SK-N-SH (cell line): ENCODE data around the gene SCD5. TPM values are rescaled to one million over a fixed set of nuclear protein-coding genes. Genes with fewer than 3 reads are reported as not detected.

Experiments used
- CTCF ChIA-PET: fragments of 300-600, 350-600 bp; formaldehyde crosslinking; extraction: SDS; loops from one replicate; lab custom pipeline; 2021; lab: Yijun Ruan, JAX
- POLR2A ChIA-PET: fragments of 350-600 bp; sonication (Branson Sonifier 250); formaldehyde crosslinking; extraction: SDS; loops from one replicate; lab custom pipeline; 2020; ENCODE audit warnings: antibody characterized with exemption, inconsistent platforms; lab: Yijun Ruan, JAX
- DNase-seq: peaks from one replicate; pipeline ENCODE4 v3.0.0; 2012
- H2AFZ ChIP-seq: fragments of 200-600 bp; sonication (generic); 2 replicates; pipeline ENCODE4 v1.8.1; 2016; ENCODE audit warnings: antibody characterized with exemption, mild to moderate bottlenecking, low read depth
- H3F3A ChIP-seq: fragments of 200-600 bp; sonication (generic); replicated peaks from 2 replicates; pipeline ENCODE3; 2016; ENCODE audit warnings: antibody characterized with exemption, mild to moderate bottlenecking; ENCODE audit not compliant: insufficient read depth
- H3K27ac ChIP-seq, 2 experiments: fragments of 200-500 bp in 1 of 2; fragments of 200-600 bp in 1 of 2; sonication (Bioruptor generic) in 1 of 2; sonication (generic), shearing (Covaris generic) in 1 of 2; 2 replicates each; pipeline versions ENCODE4 v1.5.1 to v1.6.1; 2014 to 2016; ENCODE audit warnings: low read depth in 2 of 2, inconsistent platforms in 1 of 2, low read length in 1 of 2, mild to moderate bottlenecking in 1 of 2, mixed read lengths in 1 of 2
- H3K27me3 ChIP-seq: fragments of 200-600 bp; sonication (generic), shearing (Covaris generic); 2 replicates; pipeline ENCODE4 v1.6.1; 2016; ENCODE audit warnings: mixed run types; ENCODE audit not compliant: insufficient read depth
- H3K36me3 ChIP-seq, 2 experiments: fragments of 200-500 bp in 1 of 2; fragments of 200-600 bp in 1 of 2; sonication (Bioruptor generic) in 1 of 2; sonication (generic) in 1 of 2; replicated peaks in 1 of 2; 2 replicates each; pipeline versions ENCODE3 to v1.5.1; 2014 to 2016; ENCODE audit warnings: low read length in 1 of 2, mild to moderate bottlenecking in 1 of 2; ENCODE audit not compliant: insufficient read depth in 2 of 2, control insufficient read depth in 1 of 2
- H3K4me1 ChIP-seq, 2 experiments: fragments of 200-500 bp in 1 of 2; fragments of 200-600 bp in 1 of 2; sonication (Bioruptor generic) in 1 of 2; sonication (generic), shearing (Covaris generic) in 1 of 2; 2 replicates each; pipeline versions ENCODE4 v1.5.1 to v1.6.1; 2014 to 2016; ENCODE audit warnings: low read depth in 1 of 2, low read length in 1 of 2, mixed run types in 1 of 2; ENCODE audit not compliant: insufficient read depth in 2 of 2, control insufficient read depth in 1 of 2
- H3K4me2 ChIP-seq: fragments of 200-600 bp; sonication (generic), shearing (Covaris generic); 2 replicates; pipeline ENCODE4 v1.6.1; 2017; ENCODE audit warnings: mixed run types
- H3K4me3 ChIP-seq, 2 experiments: fragments of 200-500 bp in 1 of 2; fragments of 200-600 bp in 1 of 2; sonication (Bioruptor generic) in 1 of 2; sonication (generic), shearing (Covaris generic) in 1 of 2; 2 replicates each; pipeline versions ENCODE4 v1.5.1 to v1.8.1; 2014 to 2016; ENCODE audit warnings: low read depth in 2 of 2, inconsistent platforms in 1 of 2, low read length in 1 of 2, mild to moderate bottlenecking in 1 of 2, mixed read lengths in 1 of 2, moderate library complexity in 1 of 2
- H3K79me2 ChIP-seq: fragments of 200-600 bp; sonication (generic); 2 replicates; pipeline ENCODE4 v1.8.1; 2017; ENCODE audit warnings: mild to moderate bottlenecking; ENCODE audit not compliant: insufficient read depth
- H3K9ac ChIP-seq: fragments of 200-600 bp; sonication (generic); 2 replicates; pipeline ENCODE4 v1.6.1; 2017; ENCODE audit warnings: mixed run types
- H3K9me2 ChIP-seq: fragments of 200-600 bp; sonication (generic); 2 replicates; pipeline ENCODE4 v1.6.1; 2017; ENCODE audit warnings: mixed run types
- H3K9me3 ChIP-seq: fragments of 200-600 bp; sonication (generic); 2 replicates; pipeline ENCODE4 v1.6.1; 2017; ENCODE audit warnings: mixed run types, mild to moderate bottlenecking, moderate library complexity
- H4K20me1 ChIP-seq: fragments of 200-600 bp; sonication (generic); 2 replicates; pipeline ENCODE4 v1.6.1; 2017; ENCODE audit warnings: mild to moderate bottlenecking, mixed run types; ENCODE audit not compliant: insufficient read depth
- GABPA ChIP-seq: IDR thresholded peaks from 2 replicates; pipeline ENCODE4 v1.4.0; 2012; ENCODE audit warnings: low read depth, mild to moderate bottlenecking
- NFIC ChIP-seq: IDR thresholded peaks from 2 replicates; pipeline ENCODE4 v1.4.0; 2012; ENCODE audit warnings: borderline replicate concordance
- RCOR1 ChIP-seq: fragments of 150-350 bp; IDR thresholded peaks from 2 replicates; pipeline ENCODE4 v1.6.1; 2017; ENCODE audit warnings: antibody characterized with exemption, low read length
- SIN3A ChIP-seq: IDR thresholded peaks from 2 replicates; pipeline ENCODE4 v1.6.1; 2012; ENCODE audit warnings: low read depth, mild to moderate bottlenecking, low read length, moderate library complexity, borderline replicate concordance
- TCF12 ChIP-seq: IDR thresholded peaks from 2 replicates; pipeline ENCODE4 v1.4.0; 2012
- YY1 ChIP-seq: IDR thresholded peaks from 2 replicates; pipeline ENCODE4 v1.4.0; 2012; ENCODE audit warnings: low read depth, mild to moderate bottlenecking
- WGBS: methylation state at CpG from one replicate; pipeline ENCODE4 v1.1.6; 2017; ENCODE audit warnings: low lambda C conversion rate; 5-methylcytosine and 5-hydroxymethylcytosine counted together
- polyA plus RNA-seq, 3 experiments: library from polyadenylated mRNA; depleted of rRNA; stranded (reverse); fragments of >200 nt; gene quantifications; 2 replicates each; pipeline ENCODE4 v1.2.3, GENCODE V29; 2012
- TF ChIP-seq, protein P1 (sequence below): fragments of 150-350 bp; IDR thresholded peaks from 2 replicates; pipeline ENCODE4 v1.6.1; 2016; ENCODE audit warnings: mild to moderate bottlenecking, low read depth, low read length
- TF ChIP-seq, protein P2 (sequence below): fragments of 150-350 bp; IDR thresholded peaks from 2 replicates; pipeline ENCODE4 v1.6.1; 2017; ENCODE audit warnings: antibody characterized with exemption, low read length, low read depth, borderline replicate concordance
- TF ChIP-seq, protein P3 (sequence below): IDR thresholded peaks from 2 replicates; pipeline ENCODE4; 2012

SCD5 gene
- polyA plus RNA-seq, 1 of the 3 experiments (the other 2 are of a cell fraction): 23.7 TPM

DNA sequence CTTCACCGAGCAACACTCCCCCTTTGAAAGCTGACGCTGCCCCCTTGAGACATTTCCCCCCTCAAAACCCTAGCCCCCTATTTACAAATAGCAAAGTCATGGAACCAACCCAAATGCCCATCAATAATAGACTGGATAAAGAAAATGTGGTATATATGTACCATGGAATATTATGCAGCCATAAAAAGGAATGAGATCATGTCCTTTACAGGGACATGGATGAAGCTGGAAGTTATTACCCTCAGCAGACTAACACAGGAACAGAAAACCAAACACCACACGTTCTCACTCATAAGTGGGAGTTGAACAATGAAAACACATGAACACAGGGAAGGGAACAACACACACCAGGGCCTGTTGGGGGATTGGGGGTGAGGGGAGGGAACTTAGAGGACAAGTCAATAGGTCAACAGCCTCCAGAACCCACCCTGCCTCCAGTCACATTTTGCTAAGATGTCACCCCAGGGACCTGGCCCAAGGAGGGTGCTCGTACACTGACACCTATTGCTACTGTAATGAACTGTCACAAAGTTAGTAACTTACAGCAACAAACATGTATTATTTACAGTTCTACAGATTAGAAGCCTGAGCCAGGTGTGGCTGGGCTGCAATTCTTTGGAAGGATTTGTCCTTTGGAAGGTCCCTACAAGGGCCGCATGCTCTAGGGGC, 20.6 kb downstream of the SCD5 start:
- no peak for DNase-seq
- H3F3A ChIP-seq: no peaks in the 10 kb centered on the region
- ChIA-PET CTCF (interaction anchor here (1.3 to 1.4 kb wide), 2 partner anchors 56 to 57 kb away, joined by 3 to 4 read pairs; no protein-coding TSS in a partner anchor), POLR2A (no interaction called here)
- no peak overlapping the region for H2AFZ ChIP-seq
- WGBS: 93% methylated on average over 4 of the region's 5 CpGs
- H3K9me3 ChIP-seq: no peaks in the 10 kb centered on the region
- H3K27me3 ChIP-seq: no peaks in the 10 kb centered on the region
- no peaks in the 10 kb centered on the region; the same call in 1 of the 2 replicates for H4K20me1 ChIP-seq
- no peak for TF ChIP-seq YY1
- TF ChIP-seq, protein P1, sequence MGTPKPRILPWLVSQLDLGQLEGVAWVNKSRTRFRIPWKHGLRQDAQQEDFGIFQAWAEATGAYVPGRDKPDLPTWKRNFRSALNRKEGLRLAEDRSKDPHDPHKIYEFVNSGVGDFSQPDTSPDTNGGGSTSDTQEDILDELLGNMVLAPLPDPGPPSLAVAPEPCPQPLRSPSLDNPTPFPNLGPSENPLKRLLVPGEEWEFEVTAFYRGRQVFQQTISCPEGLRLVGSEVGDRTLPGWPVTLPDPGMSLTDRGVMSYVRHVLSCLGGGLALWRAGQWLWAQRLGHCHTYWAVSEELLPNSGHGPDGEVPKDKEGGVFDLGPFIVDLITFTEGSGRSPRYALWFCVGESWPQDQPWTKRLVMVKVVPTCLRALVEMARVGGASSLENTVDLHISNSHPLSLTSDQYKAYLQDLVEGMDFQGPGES: no peak
- TF ChIP-seq, protein P2, sequence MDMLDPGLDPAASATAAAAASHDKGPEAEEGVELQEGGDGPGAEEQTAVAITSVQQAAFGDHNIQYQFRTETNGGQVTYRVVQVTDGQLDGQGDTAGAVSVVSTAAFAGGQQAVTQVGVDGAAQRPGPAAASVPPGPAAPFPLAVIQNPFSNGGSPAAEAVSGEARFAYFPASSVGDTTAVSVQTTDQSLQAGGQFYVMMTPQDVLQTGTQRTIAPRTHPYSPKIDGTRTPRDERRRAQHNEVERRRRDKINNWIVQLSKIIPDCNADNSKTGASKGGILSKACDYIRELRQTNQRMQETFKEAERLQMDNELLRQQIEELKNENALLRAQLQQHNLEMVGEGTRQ: no peak
- no peak for TF ChIP-seq RCOR1
- no peak for TF ChIP-seq SIN3A
- no peak overlapping the region for H3K9ac ChIP-seq
- H3K27ac ChIP-seq: peak overlapping the region in 1 of 2 experiments; percentile 21; a peak in 1 of 4 replicates
- H3K36me3 ChIP-seq: no peaks in the 10 kb centered on the region
- H3K9me2 ChIP-seq: no peaks in the 10 kb centered on the region
- no peak overlapping the region for H3K4me2 ChIP-seq
- no peak overlapping the region for H3K4me3 ChIP-seq
- peaks cover 18 to 25% of the 10 kb centered on the region in 2 experiments for H3K4me1 ChIP-seq
- H3K79me2 ChIP-seq: peaks cover 69% of the 10 kb centered on the region

DNA sequence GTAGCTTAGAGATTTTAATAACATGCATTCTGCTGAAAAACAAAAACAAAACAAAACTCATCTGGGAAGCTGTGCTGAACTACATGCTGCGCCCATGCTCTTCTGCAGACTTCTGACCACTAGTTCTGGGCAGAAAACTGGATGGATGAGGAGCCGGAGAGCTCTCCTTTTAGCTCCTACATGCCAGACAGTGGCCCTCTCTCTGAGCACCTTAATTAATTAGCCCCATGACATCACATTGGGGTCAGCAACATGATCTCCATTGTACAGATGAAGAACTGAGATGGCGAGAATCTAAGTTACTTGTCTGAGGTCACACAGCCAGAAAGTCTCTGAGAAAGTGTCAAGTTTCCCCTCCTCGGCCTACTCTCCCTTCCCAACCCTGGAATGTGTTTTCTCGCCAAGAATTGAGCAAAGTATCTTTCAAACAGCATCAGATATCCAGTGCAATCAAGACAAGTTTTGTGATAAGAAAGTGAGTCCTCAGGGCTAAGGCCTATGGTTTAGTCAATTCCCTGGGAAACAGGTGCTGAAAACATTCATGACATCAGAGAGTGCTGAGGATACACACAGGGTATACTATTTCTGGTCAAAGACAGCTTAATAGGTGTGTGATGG, 21.6 kb downstream of the SCD5 start:
- H3K4me2 ChIP-seq: no peak overlapping the region
- peaks cover 0 to 5% of the 10 kb centered on the region in 2 experiments for H3K36me3 ChIP-seq
- TF ChIP-seq GABPA (no peak), NFIC (peak; percentile 66), TCF12 (peak; percentile 42)
- TF ChIP-seq, protein P3, sequence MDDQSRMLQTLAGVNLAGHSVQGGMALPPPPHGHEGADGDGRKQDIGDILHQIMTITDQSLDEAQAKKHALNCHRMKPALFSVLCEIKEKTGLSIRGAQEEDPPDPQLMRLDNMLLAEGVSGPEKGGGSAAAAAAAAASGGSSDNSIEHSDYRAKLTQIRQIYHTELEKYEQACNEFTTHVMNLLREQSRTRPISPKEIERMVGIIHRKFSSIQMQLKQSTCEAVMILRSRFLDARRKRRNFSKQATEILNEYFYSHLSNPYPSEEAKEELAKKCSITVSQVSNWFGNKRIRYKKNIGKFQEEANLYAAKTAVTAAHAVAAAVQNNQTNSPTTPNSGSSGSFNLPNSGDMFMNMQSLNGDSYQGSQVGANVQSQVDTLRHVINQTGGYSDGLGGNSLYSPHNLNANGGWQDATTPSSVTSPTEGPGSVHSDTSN: 0 out of 2 replicates have a peak, but pooled peaks have one; percentile 27
- no peak overlapping the region for H3K9ac ChIP-seq
- no peaks in the 10 kb centered on the region for H3K27me3 ChIP-seq
- no peak overlapping the region for H3K4me3 ChIP-seq
- H3F3A ChIP-seq: no peaks in the 10 kb centered on the region
- peak overlapping the region; percentile 24 to 31; a peak in 2 of 4 replicates for H3K27ac ChIP-seq
- no peak for DNase-seq
- ChIA-PET CTCF (interaction anchor here (0.5 to 1.4 kb wide), 2 partner anchors 26 to 56 kb away, joined by 3 read pairs; no protein-coding TSS in a partner anchor), POLR2A (no interaction called here)
- H3K79me2 ChIP-seq: peaks cover 67% of the 10 kb centered on the region
- no peaks in the 10 kb centered on the region for H3K9me3 ChIP-seq
- H3K9me2 ChIP-seq: no peaks in the 10 kb centered on the region
- peaks cover 18 to 25% of the 10 kb centered on the region in 2 experiments for H3K4me1 ChIP-seq
- 63% methylated on average over 5 of the region's 5 CpGs for WGBS
- no peak overlapping the region for H2AFZ ChIP-seq
- no peaks in the 10 kb centered on the region; the same call in 1 of the 2 replicates for H4K20me1 ChIP-seq
